Fibroblast of pulmonary artery (primary cell): ENCODE results near the gene CACNA2D3.

Source experiments
- DNase-seq: peaks from one replicate; pipeline ENCODE4 v3.0.0-alpha.2; 2010; ENCODE audit warnings: low read depth
- H3K4me3 ChIP-seq: replicated peaks from 2 replicates; pipeline ENCODE4 v1.5.1; 2011; ENCODE audit warnings: low read depth, mild to moderate bottlenecking, control low read depth, low read length, moderate library complexity
- TF ChIP-seq, protein P1 (sequence below): IDR thresholded peaks from 2 replicates; pipeline ENCODE4 v1.5.1; 2011; ENCODE audit warnings: mild to moderate bottlenecking, control low read depth, low read length, inconsistent platforms; ENCODE audit errors: missing control alignments

Gene CACNA2D3

GRCh38 chr3:54223063-54223462 is 100.7 kb downstream of the CACNA2D3 start:
- DNase-seq: no peak
- TF ChIP-seq, protein P1, sequence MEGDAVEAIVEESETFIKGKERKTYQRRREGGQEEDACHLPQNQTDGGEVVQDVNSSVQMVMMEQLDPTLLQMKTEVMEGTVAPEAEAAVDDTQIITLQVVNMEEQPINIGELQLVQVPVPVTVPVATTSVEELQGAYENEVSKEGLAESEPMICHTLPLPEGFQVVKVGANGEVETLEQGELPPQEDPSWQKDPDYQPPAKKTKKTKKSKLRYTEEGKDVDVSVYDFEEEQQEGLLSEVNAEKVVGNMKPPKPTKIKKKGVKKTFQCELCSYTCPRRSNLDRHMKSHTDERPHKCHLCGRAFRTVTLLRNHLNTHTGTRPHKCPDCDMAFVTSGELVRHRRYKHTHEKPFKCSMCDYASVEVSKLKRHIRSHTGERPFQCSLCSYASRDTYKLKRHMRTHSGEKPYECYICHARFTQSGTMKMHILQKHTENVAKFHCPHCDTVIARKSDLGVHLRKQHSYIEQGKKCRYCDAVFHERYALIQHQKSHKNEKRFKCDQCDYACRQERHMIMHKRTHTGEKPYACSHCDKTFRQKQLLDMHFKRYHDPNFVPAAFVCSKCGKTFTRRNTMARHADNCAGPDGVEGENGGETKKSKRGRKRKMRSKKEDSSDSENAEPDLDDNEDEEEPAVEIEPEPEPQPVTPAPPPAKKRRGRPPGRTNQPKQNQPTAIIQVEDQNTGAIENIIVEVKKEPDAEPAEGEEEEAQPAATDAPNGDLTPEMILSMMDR: no peak
- H3K4me3 ChIP-seq: no peak overlapping the region

DNA sequence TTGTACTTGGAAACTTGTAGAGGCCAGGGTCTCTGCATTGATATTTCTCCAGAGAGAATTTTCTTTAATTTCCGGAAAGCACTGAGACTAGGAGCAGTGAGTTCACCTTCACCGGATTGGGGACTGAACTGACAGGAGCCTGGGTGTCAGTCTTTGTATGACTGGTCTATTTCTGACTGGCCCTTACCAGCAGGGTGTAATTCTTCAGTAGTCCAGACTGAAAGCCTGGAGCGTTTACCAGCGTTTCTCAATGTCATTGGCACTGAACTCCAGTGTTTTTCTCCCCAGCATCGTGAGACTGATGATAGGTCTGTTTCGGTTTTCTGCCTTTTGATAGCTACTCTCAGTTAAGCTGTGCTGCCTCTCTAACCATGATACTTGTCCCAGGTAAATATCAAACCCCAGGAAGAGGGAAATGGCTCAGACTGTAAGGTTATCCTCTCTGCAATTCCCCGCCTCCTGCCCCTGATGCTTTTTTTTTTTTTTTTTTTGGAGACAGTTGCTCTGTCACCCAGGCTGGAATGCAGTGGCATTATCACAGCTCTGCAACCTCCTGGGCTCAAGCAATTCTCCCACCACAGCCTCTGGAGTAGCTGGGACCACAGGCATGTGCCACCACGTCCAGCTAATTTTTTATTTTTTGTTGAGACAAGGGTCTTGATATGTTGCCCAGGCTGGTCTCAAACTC is 103.6 kb downstream of the CACNA2D3 start:
- TF ChIP-seq, protein P1: no peak
- DNase-seq: no peak
- no peak overlapping the region for H3K4me3 ChIP-seq

DNA sequence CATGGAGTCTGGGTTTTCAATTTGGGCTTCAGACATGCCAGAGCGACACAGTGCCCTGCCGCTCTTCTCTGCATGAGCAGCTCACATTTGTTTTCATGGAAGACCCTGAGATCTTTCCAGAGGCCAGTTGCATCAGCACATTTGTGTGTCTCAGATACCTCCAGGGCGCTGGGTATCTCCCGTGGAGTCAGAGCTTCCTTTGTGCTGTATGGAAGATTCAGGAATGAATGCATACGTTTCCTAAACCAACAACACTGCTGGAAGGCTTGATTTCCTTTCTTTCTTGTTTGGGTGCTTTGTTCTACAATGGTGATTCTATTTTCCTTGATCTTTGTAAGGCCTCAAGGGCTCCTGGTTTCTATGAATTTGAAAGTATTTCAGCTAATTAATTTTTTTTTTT is 106.5 kb downstream of the CACNA2D3 start:
- TF ChIP-seq, protein P1: no peak
- no peak overlapping the region for H3K4me3 ChIP-seq
- DNase-seq: no peak

DNA sequence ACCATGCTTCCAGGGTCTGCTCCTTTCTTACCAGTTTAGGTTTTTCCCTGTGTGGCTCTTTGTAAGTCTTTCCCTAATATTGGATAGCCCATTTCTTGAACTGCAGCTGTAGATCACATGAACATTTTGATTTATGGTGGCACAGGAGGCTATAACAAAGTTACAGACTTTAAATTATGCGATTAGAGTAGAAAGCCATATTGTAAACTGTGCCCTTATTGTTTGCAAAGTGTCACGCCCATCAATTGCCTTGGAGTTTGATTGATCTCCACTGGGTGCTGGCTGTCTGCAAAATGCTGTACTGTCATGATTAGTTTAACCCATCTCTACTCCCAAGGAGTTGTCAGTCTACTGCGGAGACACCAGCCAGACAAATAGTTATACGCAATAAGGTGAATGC is 110.3 kb downstream of the CACNA2D3 start:
- no peak overlapping the region for H3K4me3 ChIP-seq
- no peak for DNase-seq
- TF ChIP-seq, protein P1: no peak

- TF ChIP-seq, protein P1: no peak
- H3K4me3 ChIP-seq: no peak overlapping the region
- DNase-seq: no peak
Measured at GRCh38 chr3:54235998-54236397, 113.6 kb downstream of the CACNA2D3 start.

DNA sequence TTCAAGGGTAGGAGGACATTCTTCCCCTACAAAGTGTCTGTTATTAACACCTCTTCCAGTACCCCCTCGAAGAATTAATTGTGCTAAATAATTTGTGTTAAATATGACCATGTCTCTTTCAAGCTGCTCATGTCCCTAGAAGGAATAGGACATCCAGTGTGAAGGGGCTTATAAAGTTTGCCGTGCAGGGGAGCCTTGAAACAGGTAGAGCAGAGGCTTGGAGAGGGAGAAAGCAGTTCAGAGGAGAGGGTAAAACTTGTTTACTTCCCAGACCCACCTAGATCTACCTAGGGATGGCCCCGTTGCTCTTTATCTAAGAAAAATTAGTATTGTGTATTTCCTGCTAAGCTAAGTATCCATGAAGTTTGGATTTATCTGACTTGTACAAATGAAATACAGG is 114.8 kb downstream of the CACNA2D3 start:
- no peak for DNase-seq
- TF ChIP-seq, protein P1: no peak
- H3K4me3 ChIP-seq: no peak overlapping the region
